Neural progenitor cell (in vitro differentiated cells): ENCODE measurements around the gene MYO10. TPM values are rescaled to one million over a fixed set of nuclear protein-coding genes. Genes with fewer than 3 reads are reported as not detected.

Experiments used
- DNase-seq: peaks from one replicate; pipeline ENCODE4 v3.0.0-alpha.2; 2016; ENCODE audit warnings: low spot score
- H2AFZ ChIP-seq: fragments of 200-600 bp; sonication (generic); replicated peaks from 2 replicates; pipeline ENCODE4 v1.6.1; 2016; ENCODE audit warnings: antibody characterized with exemption
- H3F3A ChIP-seq: fragments of 200-600 bp; sonication (generic); 2 replicates; pipeline ENCODE4 v1.6.1; 2016; ENCODE audit warnings: antibody characterized with exemption, low read depth
- H3K27ac ChIP-seq: fragments of 200-600 bp; sonication (generic); 2 replicates; pipeline ENCODE4 v1.5.1; 2016; ENCODE audit warnings: mild to moderate bottlenecking
- H3K27me3 ChIP-seq: fragments of 200-600 bp; sonication (generic); 2 replicates; pipeline ENCODE4 v1.6.1; 2016; ENCODE audit warnings: mild to moderate bottlenecking, moderate library complexity
- H3K36me3 ChIP-seq: fragments of 200-600 bp; sonication (generic); 2 replicates; pipeline ENCODE4 v1.5.1; 2016
- H3K4me1 ChIP-seq: fragments of 200-600 bp; sonication (generic); 2 replicates; pipeline ENCODE4 v1.6.1; 2016; ENCODE audit warnings: mixed run types
- H3K4me2 ChIP-seq: fragments of 200-600 bp; sonication (generic); 2 replicates; pipeline ENCODE4 v1.6.1; 2016
- H3K4me3 ChIP-seq: fragments of 200-600 bp; sonication (generic); 2 replicates; pipeline ENCODE4 v1.5.1; 2016
- H3K79me2 ChIP-seq: fragments of 200-600 bp; sonication (generic); 2 replicates; pipeline ENCODE4 v1.6.1; 2016; ENCODE audit warnings: low read depth
- H3K9ac ChIP-seq: fragments of 200-600 bp; sonication (generic); 2 replicates; pipeline ENCODE4 v1.6.1; 2016
- H3K9me3 ChIP-seq: fragments of 200-600 bp; sonication (generic); 2 replicates; pipeline ENCODE4 v1.5.1; 2016; ENCODE audit warnings: low read depth
- H4K20me1 ChIP-seq: fragments of 200-600 bp; sonication (generic); 2 replicates; pipeline ENCODE4 v1.6.1; 2016; ENCODE audit warnings: low read depth
- H3K27ac Mint-ChIP-seq: 3 replicates; pipeline ENCODE4 v1.8.0; 2021; ENCODE audit warnings: mixed read lengths
- H3K27me3 Mint-ChIP-seq: 2 replicates; pipeline ENCODE4 v1.8.0; 2022; ENCODE audit warnings: low read depth, mild to moderate bottlenecking, inconsistent platforms, moderate library complexity, mixed read lengths; ENCODE audit not compliant: insufficient read depth
- H3K36me3 Mint-ChIP-seq: 3 replicates; pipeline ENCODE4 v1.8.0; 2021; ENCODE audit warnings: mixed read lengths
- H3K4me1 Mint-ChIP-seq: 3 replicates; pipeline ENCODE4 v1.8.0; 2021; ENCODE audit warnings: mixed read lengths
- H3K4me3 Mint-ChIP-seq: 3 replicates; pipeline ENCODE4 v1.8.0; 2021; ENCODE audit warnings: mild to moderate bottlenecking, moderate library complexity, mixed read lengths
- H3K9me3 Mint-ChIP-seq: 3 replicates; pipeline ENCODE4 v1.8.0; 2020; ENCODE audit warnings: mixed read lengths
- EZH2 ChIP-seq: fragments of 200-600 bp; sonication (generic); IDR thresholded peaks from 2 replicates; pipeline ENCODE4 v1.6.1; 2017; ENCODE audit warnings: antibody characterized with exemption, mild to moderate bottlenecking, moderate library complexity
- EZH2phosphoT487 ChIP-seq: fragments of 200-600 bp; sonication (generic); IDR thresholded peaks from 2 replicates; pipeline ENCODE4 v1.6.1; 2017; ENCODE audit warnings: antibody characterized with exemption
- total RNA-seq: library from RNA; depleted of rRNA; stranded (reverse); fragments of >200 nt; gene quantifications from 2 replicates; pipeline ENCODE4 v1.2.3, GENCODE V29; 2015; ENCODE audit warnings: low replicate concordance
- TF ChIP-seq, protein P1 (sequence below): fragments of 200-600 bp; sonication (generic); IDR thresholded peaks from 2 replicates; pipeline ENCODE4 v1.5.1; 2017; ENCODE audit warnings: antibody characterized with exemption, mild to moderate bottlenecking

Gene MYO10
- total RNA-seq, 1 donor from 2014 or later, result 39.1 TPM

DNA sequence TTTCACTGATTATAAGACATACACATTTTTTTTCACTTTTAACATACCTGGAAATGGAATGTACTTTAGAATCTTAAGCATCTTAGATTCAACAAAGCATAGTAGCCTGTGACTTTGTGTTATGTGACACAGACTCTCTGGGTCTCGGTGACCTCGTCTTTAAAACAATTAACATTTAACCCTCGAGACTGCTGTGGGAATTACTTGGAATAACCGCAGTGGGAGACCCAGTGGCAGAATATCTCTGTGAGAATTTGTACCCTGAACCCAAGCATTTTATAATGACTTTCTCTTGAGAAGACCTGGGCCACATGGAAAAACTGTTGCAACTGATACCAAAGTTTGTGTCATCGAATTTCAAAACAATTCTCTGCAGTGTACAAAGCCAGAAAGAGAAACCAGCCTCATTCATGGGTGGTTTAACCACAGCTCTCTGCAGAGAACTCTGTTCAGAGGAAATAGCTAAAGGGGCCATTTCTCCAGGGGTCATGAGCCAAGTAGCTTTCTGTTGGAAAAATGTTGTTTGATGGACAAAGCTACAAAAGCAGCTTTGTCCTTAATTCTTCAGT lies 309.3 kb downstream of the MYO10 start:
- no peaks in the 10 kb centered on the region for H3K9me3 ChIP-seq
- DNase-seq, result no peak
- Mint-ChIP-seq H3K36me3 (no peaks in the 10 kb centered on the region), H3K4me3 (no peak overlapping the region), H3K4me1 (no peaks in the 10 kb centered on the region), H3K27ac (no peak overlapping the region), H3K27me3 (peaks cover 4% of the 10 kb centered on the region), H3K9me3 (peaks cover 2% of the 10 kb centered on the region)
- H3K4me2 ChIP-seq, result no peak overlapping the region
- TF ChIP-seq EZH2 (no peak), EZH2phosphoT487 (no peak)
- TF ChIP-seq, protein P1, sequence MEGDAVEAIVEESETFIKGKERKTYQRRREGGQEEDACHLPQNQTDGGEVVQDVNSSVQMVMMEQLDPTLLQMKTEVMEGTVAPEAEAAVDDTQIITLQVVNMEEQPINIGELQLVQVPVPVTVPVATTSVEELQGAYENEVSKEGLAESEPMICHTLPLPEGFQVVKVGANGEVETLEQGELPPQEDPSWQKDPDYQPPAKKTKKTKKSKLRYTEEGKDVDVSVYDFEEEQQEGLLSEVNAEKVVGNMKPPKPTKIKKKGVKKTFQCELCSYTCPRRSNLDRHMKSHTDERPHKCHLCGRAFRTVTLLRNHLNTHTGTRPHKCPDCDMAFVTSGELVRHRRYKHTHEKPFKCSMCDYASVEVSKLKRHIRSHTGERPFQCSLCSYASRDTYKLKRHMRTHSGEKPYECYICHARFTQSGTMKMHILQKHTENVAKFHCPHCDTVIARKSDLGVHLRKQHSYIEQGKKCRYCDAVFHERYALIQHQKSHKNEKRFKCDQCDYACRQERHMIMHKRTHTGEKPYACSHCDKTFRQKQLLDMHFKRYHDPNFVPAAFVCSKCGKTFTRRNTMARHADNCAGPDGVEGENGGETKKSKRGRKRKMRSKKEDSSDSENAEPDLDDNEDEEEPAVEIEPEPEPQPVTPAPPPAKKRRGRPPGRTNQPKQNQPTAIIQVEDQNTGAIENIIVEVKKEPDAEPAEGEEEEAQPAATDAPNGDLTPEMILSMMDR, result no peak
- no peak overlapping the region for H3K4me3 ChIP-seq
- no peaks in the 10 kb centered on the region for H3K36me3 ChIP-seq
- H3K4me1 ChIP-seq, result no peaks in the 10 kb centered on the region
- no peaks in the 10 kb centered on the region for H3K79me2 ChIP-seq
- no peaks in the 10 kb centered on the region for H4K20me1 ChIP-seq
- H3K9ac ChIP-seq, result no peak overlapping the region
- no peak overlapping the region for H2AFZ ChIP-seq
- H3K27me3 ChIP-seq, result no peaks in the 10 kb centered on the region
- no peak overlapping the region for H3K27ac ChIP-seq
- no peaks in the 10 kb centered on the region for H3F3A ChIP-seq

DNA sequence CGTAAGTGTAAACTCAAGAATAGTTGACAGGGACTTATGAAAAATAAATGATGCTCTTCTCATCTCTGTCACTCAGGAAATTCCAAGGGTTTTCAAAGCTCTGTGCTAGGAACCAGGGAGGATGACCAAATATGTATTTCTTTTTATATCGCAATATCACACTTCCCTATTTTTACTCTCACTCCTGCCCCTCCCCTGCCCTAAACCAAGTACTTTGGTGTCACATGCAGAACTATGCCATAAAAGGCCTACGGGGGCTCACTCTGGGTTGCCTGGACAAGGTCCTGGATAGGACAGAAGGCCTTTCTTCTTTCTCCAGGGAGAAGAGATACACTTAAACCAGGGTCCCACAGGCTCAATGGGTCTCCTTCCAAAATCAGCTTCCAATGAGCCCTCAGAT lies 311.0 kb downstream of the MYO10 start:
- H3K4me2 ChIP-seq, result no peak overlapping the region
- H3F3A ChIP-seq, result no peaks in the 10 kb centered on the region
- H4K20me1 ChIP-seq, result no peaks in the 10 kb centered on the region
- no peak overlapping the region for H3K9ac ChIP-seq
- Mint-ChIP-seq H3K27me3 (peaks cover 8% of the 10 kb centered on the region), H3K4me1 (no peaks in the 10 kb centered on the region), H3K27ac (no peak overlapping the region), H3K9me3 (no peaks in the 10 kb centered on the region), H3K36me3 (no peaks in the 10 kb centered on the region), H3K4me3 (no peak overlapping the region)
- no peak overlapping the region for H2AFZ ChIP-seq
- H3K4me1 ChIP-seq, result no peaks in the 10 kb centered on the region
- no peak overlapping the region for H3K27ac ChIP-seq
- H3K4me3 ChIP-seq, result no peak overlapping the region
- TF ChIP-seq EZH2phosphoT487, result no peak
- TF ChIP-seq, protein P1, result no peak
- no peak for TF ChIP-seq EZH2
- no peaks in the 10 kb centered on the region for H3K27me3 ChIP-seq
- no peaks in the 10 kb centered on the region for H3K36me3 ChIP-seq
- no peaks in the 10 kb centered on the region for H3K9me3 ChIP-seq
- no peaks in the 10 kb centered on the region for H3K79me2 ChIP-seq
- DNase-seq, result no peak

DNA sequence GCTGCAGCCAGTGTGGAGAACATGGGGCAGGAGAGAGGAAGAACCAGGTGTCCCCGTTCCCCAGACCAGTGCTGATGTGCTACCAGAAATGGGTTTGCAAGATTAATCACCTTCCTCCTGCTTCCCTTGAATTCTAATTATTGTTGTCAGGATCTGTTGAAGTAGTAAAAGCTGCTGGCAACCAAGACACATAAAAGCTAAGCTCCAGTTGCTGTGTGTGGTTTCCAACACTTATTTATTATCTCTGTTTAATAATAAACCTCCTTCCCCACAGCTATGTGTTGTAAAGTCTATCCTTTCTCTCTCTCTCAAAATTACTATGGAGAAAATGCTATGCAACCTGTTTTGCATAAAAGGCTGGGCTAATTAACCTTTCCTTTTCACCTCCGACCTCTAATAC lies 317.0 kb downstream of the MYO10 start:
- Histone ChIP-seq H3K4me2 (no peak overlapping the region), H3K79me2 (no peaks in the 10 kb centered on the region), H3K4me1 (peaks cover 13% of the 10 kb centered on the region), H3K36me3 (no peaks in the 10 kb centered on the region), H3K9me3 (no peaks in the 10 kb centered on the region), H3K9ac (no peak overlapping the region), H3K4me3 (no peak overlapping the region), H3K27me3 (peaks cover 53% of the 10 kb centered on the region), H2AFZ (no peak overlapping the region), H4K20me1 (no peaks in the 10 kb centered on the region), H3F3A (peaks cover 4% of the 10 kb centered on the region), H3K27ac (no peak overlapping the region)
- Mint-ChIP-seq H3K4me3 (no peak overlapping the region), H3K36me3 (no peaks in the 10 kb centered on the region), H3K27me3 (peaks cover 21% of the 10 kb centered on the region), H3K9me3 (no peaks in the 10 kb centered on the region), H3K27ac (no peak overlapping the region), H3K4me1 (peaks cover 11% of the 10 kb centered on the region)
- no peak for TF ChIP-seq EZH2
- TF ChIP-seq, protein P1, result no peak
- TF ChIP-seq EZH2phosphoT487, result no peak
- DNase-seq, result no peak
